ENCODE data around the gene DRP2. TPM values are rescaled to one million over a fixed set of nuclear protein-coding genes. Genes with fewer than 3 reads are reported as not detected.
A peak's percentile ranks its signal among the peaks of the same experiment; 100 is the strongest.
"Not testable (repeated sequence)": the region's sequence is repeated elsewhere in the genome, so short reads cannot be mapped to it uniquely, and the experiment has no call there.

DRP2 gene, protein sequence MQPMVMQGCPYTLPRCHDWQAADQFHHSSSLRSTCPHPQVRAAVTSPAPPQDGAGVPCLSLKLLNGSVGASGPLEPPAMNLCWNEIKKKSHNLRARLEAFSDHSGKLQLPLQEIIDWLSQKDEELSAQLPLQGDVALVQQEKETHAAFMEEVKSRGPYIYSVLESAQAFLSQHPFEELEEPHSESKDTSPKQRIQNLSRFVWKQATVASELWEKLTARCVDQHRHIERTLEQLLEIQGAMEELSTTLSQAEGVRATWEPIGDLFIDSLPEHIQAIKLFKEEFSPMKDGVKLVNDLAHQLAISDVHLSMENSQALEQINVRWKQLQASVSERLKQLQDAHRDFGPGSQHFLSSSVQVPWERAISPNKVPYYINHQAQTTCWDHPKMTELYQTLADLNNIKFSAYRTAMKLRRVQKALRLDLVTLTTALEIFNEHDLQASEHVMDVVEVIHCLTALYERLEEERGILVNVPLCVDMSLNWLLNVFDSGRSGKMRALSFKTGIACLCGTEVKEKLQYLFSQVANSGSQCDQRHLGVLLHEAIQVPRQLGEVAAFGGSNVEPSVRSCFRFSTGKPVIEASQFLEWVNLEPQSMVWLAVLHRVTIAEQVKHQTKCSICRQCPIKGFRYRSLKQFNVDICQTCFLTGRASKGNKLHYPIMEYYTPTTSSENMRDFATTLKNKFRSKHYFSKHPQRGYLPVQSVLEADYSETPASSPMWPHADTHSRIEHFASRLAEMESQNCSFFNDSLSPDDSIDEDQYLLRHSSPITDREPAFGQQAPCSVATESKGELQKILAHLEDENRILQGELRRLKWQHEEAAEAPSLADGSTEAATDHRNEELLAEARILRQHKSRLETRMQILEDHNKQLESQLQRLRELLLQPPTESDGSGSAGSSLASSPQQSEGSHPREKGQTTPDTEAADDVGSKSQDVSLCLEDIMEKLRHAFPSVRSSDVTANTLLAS
- polyA plus RNA-seq, result not detected

DNA sequence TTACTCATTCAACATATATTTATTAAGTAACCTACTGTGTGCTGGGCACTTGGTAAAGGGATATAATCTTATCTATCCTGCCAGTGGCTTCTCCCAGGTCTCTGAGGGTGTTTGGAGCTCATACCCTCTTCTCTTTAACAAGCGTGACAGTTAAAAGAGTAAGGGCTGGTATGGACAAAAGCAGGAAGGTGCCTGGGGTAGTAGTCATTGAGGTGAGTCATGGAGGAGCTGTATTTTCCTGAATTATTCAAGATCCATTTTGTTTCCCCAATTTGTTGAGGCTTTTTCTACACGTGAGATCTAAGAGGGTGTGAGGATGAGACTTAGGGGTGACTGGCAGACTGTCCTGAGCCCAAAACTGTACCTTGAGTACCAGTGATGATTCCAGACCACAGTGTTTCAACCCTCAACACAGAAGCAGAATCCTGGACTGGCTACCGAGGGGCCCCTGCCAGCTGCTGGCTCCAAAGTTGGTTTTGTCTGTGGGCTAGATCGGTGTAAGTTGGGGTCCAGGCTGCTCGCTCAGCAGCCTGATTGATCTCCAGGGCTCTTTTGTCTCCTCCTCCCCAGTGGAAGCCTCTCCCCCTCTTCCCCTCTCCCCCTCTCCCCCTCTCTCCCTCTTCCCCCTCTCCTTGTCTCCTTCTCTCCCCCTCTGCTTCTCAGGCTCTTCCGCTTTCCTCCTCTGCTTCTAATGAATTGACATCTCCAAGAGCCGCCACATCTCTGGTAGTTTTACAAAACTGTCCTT, at the start of gene DRP2:
DRP2 (plus strand) TSS at position 671 of the 748 bp plus-strand sequence. CDS start 11,862 bp downstream, outside the sequence.
- Mint-ChIP-seq H3K27ac (no peak within 1 kb of the TSS), H3K36me3 (peaks cover 1% of the 10 kb centered on the region), H3K4me3 (no peak within 1 kb of the TSS), H3K27me3 (no peaks in the 10 kb centered on the region), H3K4me1 (no peaks in the 10 kb centered on the region), H3K9me3 (no peaks in the 10 kb centered on the region)

DNA sequence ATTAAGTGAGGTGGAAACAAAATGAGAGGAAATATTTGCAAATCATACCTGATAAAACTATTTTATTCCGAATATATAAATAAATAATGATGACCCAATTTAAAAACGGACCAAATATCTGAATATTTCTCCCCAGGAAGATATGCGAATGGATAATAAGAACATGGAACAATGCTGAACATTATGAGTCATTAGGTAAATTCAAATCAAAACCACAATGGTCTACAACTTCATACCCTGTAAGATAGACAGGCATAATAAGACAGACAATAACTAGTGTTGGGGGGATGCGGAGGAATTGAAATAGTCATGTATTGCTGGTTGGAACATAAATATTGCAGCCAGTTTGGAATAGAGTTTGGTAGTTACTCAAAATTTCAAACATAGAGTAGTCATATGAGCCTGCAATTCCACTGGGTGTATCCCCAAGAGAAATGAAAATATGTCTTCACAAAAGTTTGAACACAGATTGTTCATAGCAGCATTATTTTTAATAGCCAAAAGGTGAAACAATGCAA, 47.6 kb upstream of the DRP2 start:
- no peak overlapping the region for H3K4me3 Mint-ChIP-seq

DNA sequence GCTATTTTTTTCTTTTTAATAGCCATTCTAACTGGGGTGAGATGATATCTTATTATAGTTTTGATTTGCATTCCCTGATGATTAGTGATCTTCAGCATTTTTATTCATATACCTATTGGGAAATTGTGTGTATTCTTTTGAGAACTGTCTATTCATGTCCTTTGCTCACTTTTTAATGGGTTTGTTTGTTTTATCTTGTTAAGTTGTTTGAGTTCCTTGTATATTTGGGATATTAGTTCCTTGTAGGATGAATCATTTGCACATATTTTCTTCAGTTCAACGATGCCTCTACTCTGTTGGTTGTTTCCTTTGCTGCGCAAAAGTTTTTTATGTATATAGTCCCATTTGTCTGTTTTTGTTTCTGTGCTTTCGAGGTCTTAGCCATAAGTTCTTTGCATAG, 43.1 kb upstream of the DRP2 start:
- no peaks in the 10 kb centered on the region for H3K27me3 Mint-ChIP-seq
- no peaks in the 10 kb centered on the region for H3K36me3 Mint-ChIP-seq
- no peaks in the 10 kb centered on the region for H3K9me3 Mint-ChIP-seq

More for the DNA sequence above, 47.6 kb upstream of the DRP2 start:
- H3K27ac Mint-ChIP-seq, result no peak overlapping the region
- no peaks in the 10 kb centered on the region for H3K27me3 Mint-ChIP-seq
- no peaks in the 10 kb centered on the region for H3K4me1 Mint-ChIP-seq
- no peaks in the 10 kb centered on the region for H3K36me3 Mint-ChIP-seq
- no peaks in the 10 kb centered on the region for H3K9me3 Mint-ChIP-seq

DNA sequence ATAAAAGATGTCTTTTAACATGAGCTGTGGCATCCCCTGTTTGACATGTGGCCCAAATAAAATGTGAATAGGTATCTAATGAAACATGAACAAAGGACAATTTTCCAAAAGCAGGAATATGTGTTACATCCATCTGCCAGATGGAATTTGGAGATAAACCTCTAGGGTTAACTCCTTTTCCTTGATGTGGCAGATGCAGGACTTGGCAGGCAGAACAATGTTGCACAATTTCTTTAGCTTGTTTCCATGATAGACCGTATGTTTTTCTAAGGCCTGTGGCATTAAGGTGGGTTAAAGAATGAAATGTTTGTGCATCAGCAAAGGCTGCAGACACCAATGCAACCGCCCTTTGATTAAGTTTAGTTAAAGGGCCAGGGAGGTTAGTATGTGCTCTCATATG, 34.7 kb upstream of the DRP2 start:
- H3K4me3 Mint-ChIP-seq, H3K9me3 Mint-ChIP-seq, H3K27ac Mint-ChIP-seq, H3K27me3 Mint-ChIP-seq, H3K36me3 Mint-ChIP-seq, H3K4me1 Mint-ChIP-seq: not testable (repeated sequence)

More for the DNA sequence above, 43.1 kb upstream of the DRP2 start:
- Mint-ChIP-seq H3K27ac (no peak overlapping the region), H3K4me3 (no peak overlapping the region), H3K4me1 (no peaks in the 10 kb centered on the region)

DNA sequence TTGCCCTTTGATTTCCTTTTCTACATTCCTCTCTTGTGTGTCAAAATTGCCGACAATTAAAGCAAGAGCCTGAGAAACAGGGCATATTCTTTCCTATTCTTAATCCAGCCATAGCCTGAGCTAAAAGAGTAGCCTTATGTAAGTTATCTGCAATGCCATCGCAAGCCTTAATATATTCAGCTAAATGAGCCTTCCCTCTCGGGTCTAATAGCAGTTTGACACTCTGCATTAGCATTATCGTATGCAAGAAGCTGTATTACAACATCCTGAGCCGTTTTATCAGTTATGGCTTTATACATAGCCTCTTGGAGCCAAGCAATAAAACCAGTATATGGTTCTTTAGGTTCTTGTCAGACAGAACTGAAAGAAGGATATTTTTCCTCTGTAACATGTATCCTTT, 31.6 kb upstream of the DRP2 start:
- not testable (repeated sequence) for H3K4me1 Mint-ChIP-seq, H3K27ac Mint-ChIP-seq, H3K36me3 Mint-ChIP-seq, H3K9me3 Mint-ChIP-seq, H3K4me3 Mint-ChIP-seq
- H3K27me3 Mint-ChIP-seq, result peaks cover 18% of the 10 kb centered on the region

DNA sequence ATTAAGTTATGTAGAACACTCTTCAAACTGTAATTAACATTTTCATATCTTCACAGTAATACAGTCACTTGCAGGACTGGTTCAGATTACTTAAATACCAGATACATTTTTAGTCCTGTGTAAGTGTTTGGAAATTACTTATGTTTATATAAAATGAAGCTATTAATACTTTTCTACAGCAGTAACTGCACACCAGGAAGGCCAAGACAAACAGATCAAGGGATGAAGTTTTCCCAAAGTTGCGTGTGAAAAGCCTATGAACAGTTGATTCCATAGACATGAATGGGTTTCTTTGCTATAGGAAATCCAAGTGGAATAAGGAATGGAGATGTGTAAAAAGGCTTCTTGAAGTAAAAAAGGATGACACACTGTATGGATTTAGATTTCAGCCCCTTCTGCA, 28.9 kb upstream of the DRP2 start:
- no peaks in the 10 kb centered on the region for H3K36me3 Mint-ChIP-seq
- peaks cover 0 to 2% (median 1%) of the 10 kb centered on the region in 3 donors for H3K9me3 Mint-ChIP-seq
- peaks cover 0 to 4% (median 0%) of the 10 kb centered on the region in 3 donors for H3K4me1 Mint-ChIP-seq
- H3K27me3 Mint-ChIP-seq, result peaks cover 21% of the 10 kb centered on the region
- H3K4me3 Mint-ChIP-seq, result no peak overlapping the region
- no peak overlapping the region for H3K27ac Mint-ChIP-seq

DNA sequence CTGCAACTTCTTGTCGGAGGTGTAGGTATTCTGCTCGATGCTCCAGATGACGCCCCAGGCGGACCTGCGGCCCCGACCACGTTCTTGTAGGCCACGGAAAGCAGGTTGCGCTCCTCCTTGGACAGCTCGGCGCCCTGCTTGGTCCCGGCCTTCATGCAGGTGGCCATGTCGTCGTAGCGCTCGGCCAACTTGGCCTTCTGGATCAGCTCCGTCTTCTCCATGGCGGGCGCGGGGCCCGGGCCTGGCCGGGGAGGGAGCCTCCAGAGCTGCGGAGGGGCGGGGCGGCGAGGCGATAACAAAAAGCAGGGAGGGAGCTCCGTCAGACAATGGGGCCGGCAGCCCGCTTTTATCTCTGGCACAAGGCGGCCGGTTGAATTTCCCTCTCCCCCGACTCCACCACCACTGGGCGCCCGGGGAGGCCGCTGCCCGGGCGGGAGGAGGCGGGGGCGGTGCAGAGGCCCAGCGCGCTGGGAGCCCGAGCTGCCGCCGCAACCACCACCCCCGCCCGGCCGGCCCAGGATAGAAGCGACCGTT, 28.3 kb upstream of the DRP2 start:
- H3K27ac Mint-ChIP-seq, result no peak overlapping the region
- H3K36me3 Mint-ChIP-seq, result no peaks in the 10 kb centered on the region
- H3K27me3 Mint-ChIP-seq, result peaks cover 21% of the 10 kb centered on the region
- no peak overlapping the region for H3K4me3 Mint-ChIP-seq
- peaks cover 0 to 1% (median 0%) of the 10 kb centered on the region in 3 donors for H3K9me3 Mint-ChIP-seq
- peaks cover 0 to 4% (median 0%) of the 10 kb centered on the region in 3 donors for H3K4me1 Mint-ChIP-seq

DNA sequence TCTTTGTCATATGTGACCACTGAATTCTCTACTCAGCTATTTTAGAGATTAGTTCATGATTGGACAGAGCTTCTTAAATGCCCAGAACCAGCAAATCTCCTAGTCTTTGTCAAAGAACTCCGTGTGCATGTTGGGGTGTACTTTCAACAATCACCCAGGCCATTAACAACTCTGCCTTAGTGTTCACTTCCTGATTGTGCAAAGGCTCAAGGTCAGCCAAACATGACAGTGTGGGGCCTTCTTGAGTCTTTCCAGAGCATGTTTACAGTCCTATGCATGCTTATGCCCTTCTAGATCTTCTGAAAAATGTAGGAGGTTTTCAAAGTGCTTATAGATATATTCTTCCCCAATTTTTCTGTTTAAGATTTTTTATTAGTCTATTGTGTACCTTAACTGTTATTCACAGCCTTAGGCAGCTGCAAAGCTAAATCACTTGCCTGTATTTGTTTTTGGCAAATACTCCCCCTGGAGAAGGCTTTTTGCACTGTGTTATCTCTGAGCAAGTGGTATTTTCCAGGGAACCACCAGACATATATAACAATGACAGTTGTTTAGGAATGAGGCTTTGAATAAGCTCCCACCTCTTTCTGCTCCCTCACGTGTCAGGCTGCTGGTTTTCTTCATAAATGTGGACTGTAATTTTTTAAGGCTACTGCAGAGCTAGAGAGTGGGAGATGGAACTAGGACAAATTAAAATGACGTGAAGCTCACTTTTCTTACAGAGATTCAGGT, 24.0 kb upstream of the DRP2 start:
- Mint-ChIP-seq H3K27me3 (peaks cover 15% of the 10 kb centered on the region), H3K27ac (no peak overlapping the region), H3K36me3 (no peaks in the 10 kb centered on the region), H3K4me1 (no peaks in the 10 kb centered on the region), H3K4me3 (no peak overlapping the region), H3K9me3 (no peaks in the 10 kb centered on the region)

DNA sequence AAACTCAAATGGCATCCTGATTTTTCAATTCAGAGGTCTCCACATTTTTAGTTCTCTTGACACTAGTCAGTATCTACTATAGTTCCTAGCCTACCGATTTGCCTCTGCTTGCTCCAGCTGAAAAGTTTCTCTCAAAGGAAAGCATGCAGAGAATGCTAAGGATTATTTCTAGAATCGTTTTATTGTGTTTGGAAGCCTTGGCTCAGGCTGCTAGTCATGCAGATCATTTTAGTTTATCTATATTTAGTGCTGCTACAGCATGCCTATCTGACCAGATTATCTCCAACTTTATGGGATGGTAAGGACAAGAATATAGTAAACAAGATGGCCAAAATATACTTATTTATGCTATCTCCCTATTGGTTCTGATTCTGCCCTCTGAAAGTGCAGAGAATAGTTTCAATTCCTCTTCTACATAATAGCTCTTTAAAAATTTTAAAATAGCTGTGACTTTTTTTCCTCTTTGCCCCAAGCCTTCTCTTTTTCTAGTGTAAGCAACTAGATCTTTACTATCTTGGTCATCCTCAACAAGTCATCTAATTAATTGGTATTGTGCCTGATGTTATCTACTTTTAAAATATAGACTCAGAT, 15.7 kb upstream of the DRP2 start:
- H3K4me3 Mint-ChIP-seq, result no peak overlapping the region

DNA sequence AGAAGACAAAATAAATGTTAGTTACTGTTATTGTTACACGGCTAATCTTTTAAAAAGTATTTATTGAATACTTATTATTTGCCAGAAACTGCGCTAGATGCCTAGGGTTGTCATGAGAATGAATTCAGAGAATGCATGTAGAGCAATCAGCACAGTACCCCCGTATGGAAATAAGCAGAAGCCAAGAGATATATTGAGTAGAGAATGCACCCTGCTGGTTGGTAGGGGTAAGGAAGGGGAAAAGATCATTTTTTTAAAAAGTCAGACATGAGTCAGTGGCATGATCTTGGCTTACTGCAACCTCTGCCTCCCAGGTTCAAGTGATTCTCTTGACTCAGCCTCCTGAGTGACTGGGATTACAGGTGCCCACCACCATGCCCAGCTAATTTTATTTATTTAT, 13.1 kb upstream of the DRP2 start:
- Mint-ChIP-seq H3K4me1 (peaks cover 0 to 10% (median 10%) of the 10 kb centered on the region in 3 donors), H3K27me3 (no peaks in the 10 kb centered on the region), H3K4me3 (no peak overlapping the region), H3K36me3 (no peaks in the 10 kb centered on the region), H3K9me3 (no peaks in the 10 kb centered on the region), H3K27ac (no peak overlapping the region)

More for the DNA sequence above, 15.7 kb upstream of the DRP2 start:
- no peaks in the 10 kb centered on the region for H3K27me3 Mint-ChIP-seq
- H3K27ac Mint-ChIP-seq, result no peak overlapping the region
- no peaks in the 10 kb centered on the region for H3K36me3 Mint-ChIP-seq
- H3K4me1 Mint-ChIP-seq, result peaks cover 0 to 10% (median 10%) of the 10 kb centered on the region in 3 donors
- no peaks in the 10 kb centered on the region for H3K9me3 Mint-ChIP-seq

DNA sequence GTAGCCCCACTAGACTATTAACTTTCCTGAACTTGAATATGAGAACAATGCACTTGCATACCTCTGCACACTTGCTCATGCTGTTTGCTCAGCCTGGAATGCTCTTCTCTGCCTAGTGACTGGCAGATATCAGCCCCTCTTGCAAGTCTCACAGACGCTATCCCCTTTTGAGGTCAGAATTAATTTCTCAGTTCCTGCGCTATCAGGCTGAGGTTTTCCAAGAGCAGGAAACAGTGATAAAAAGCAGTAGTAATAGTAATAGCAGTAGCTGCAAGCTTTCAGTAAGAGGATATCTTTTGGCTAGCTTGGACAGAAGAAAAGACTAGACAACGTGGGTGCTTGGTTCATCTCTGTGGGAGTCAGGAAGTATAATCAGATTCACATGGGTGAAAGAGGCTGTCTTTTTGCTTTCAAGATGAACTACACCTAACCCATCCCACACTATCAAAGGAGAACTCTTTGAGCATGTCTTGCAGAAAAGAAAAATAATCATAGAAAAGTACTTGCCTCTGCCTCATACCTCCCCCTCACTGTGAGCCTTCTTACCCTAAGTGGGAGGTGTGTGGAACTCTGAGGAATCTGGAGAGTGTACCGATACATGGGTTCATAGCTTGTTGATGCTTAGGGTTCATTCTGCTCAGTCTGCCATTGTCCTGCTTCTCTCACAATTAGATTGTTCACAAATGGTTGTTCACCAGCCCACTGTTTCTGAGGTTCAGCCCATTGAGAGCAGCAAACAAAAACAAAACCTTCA, 11.3 kb upstream of the DRP2 start:
- Mint-ChIP-seq H3K9me3 (peaks cover 0 to 2% (median 0%) of the 10 kb centered on the region in 3 donors), H3K4me1 (peaks cover 0 to 10% (median 8%) of the 10 kb centered on the region in 3 donors), H3K27me3 (no peaks in the 10 kb centered on the region), H3K4me3 (peak overlapping the region in 1 of 4 donors; percentile 28), H3K27ac (no peak overlapping the region), H3K36me3 (no peaks in the 10 kb centered on the region)

DNA sequence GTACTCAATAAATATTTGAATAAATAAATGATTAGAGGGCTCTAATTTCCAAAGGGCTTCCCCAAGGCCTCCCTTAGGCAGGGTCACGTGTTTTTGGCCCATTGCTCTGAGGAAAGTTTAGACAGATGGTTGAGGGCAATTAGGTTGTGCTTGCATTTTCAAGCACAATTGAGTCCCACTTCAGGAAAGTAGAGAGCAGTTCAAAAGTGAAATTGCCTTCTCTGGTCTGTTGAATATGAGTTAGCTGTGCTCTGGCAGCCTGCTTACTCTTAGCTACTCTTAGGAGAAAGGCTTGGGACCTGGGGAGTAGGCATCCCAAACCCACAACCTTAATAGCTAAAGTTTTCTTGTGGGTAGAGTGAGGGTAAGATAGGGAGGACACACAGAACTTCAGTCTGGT, 9.0 kb upstream of the DRP2 start:
- Mint-ChIP-seq H3K4me3 (no peak overlapping the region), H3K27me3 (no peaks in the 10 kb centered on the region), H3K36me3 (no peaks in the 10 kb centered on the region), H3K27ac (no peak overlapping the region), H3K9me3 (peaks cover 0 to 2% (median 0%) of the 10 kb centered on the region in 3 donors), H3K4me1 (peaks cover 0 to 6% (median 6%) of the 10 kb centered on the region in 3 donors)

DNA sequence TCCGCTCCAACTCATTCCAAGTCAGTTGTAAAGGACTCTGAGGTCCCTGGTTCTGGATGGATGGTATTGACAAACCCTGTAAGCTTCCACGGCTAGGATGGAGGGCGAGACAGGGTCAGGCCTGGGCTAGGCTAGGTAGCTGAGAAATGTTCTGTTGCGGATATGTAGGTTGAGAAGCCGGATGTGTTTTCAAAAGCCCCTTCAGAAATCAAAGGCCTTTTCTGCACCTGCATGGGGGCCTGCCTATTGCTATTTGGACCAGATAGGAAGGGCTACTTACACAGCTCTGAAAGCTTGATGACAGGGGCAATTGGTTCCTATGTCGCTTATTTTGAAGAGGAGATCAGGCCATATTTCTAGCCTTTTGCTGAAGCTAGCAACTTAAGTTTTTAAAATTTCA, 1.9 kb upstream of the DRP2 start:
- no peak overlapping the region for H3K27ac Mint-ChIP-seq
- H3K36me3 Mint-ChIP-seq, result peaks cover 1% of the 10 kb centered on the region
- H3K4me3 Mint-ChIP-seq, result no peak overlapping the region
- no peaks in the 10 kb centered on the region for H3K4me1 Mint-ChIP-seq
- no peaks in the 10 kb centered on the region for H3K27me3 Mint-ChIP-seq
- peaks cover 0 to 2% (median 0%) of the 10 kb centered on the region in 3 donors for H3K9me3 Mint-ChIP-seq

All from IgD-negative memory B cell (primary cell).